ENCODE data around the gene BCORL1. TPM values are rescaled to one million over a fixed set of nuclear protein-coding genes. Genes with fewer than 3 reads are reported as not detected.
A peak's percentile ranks its signal among the peaks of the same experiment; 100 is the strongest.

The BCORL1 gene
- total RNA-seq, 1 donor from 2014 or later, result 40.9 TPM

- H3K9me3 Mint-ChIP-seq (ENCODE audit: low read depth), result peaks cover 10% of the 10 kb centered on the region
These were observed 25.0 kb upstream of the BCORL1 start for GRCh38 chrX:129957241-129958082.

GRCh38 chrX:129958083-129958465 is 24.4 kb upstream of the BCORL1 start:
- TF ChIP-seq CTCF (IDR thresholded peaks at IDR 0.05; ENCODE audit: unreplicated experiment), result no peak
- Mint-ChIP-seq H3K4me3 (ENCODE audit: low read depth) (peak overlapping the region; percentile 62), H3K36me3 (ENCODE audit: insufficient read depth) (no peaks in the 10 kb centered on the region), H3K4me1 (ENCODE audit: low read depth) (peaks cover 8% of the 10 kb centered on the region), H3K9me3 (ENCODE audit: low read depth) (peaks cover 10% of the 10 kb centered on the region), H3K27ac (no peak overlapping the region), H3K27me3 (peaks cover 34% of the 10 kb centered on the region)
- DNase-seq (ENCODE audit: low spot score, unreplicated experiment), result no peak

More at GRCh38 chrX:129957241-129958082, 25.0 kb upstream of the BCORL1 start:
- DNase-seq (ENCODE audit: low spot score, unreplicated experiment), result peak; percentile 25
- H3K36me3 Mint-ChIP-seq (ENCODE audit: insufficient read depth), result no peaks in the 10 kb centered on the region
- H3K4me3 Mint-ChIP-seq (ENCODE audit: low read depth), result peak overlapping the region; percentile 62
- H3K4me1 Mint-ChIP-seq (ENCODE audit: low read depth), result peaks cover 11% of the 10 kb centered on the region
- no peak overlapping the region for H3K27ac Mint-ChIP-seq
- no peak for TF ChIP-seq CTCF (IDR thresholded peaks at IDR 0.05; ENCODE audit: unreplicated experiment)
- peaks cover 37% of the 10 kb centered on the region for H3K27me3 Mint-ChIP-seq

GRCh38 chrX:129958814-129959492 is 23.5 kb upstream of the BCORL1 start:
- no peak for TF ChIP-seq CTCF (IDR thresholded peaks at IDR 0.05; ENCODE audit: unreplicated experiment)
- no peak overlapping the region for H3K4me3 Mint-ChIP-seq (ENCODE audit: low read depth)
- peaks cover 10% of the 10 kb centered on the region for H3K9me3 Mint-ChIP-seq (ENCODE audit: low read depth)
- H3K4me1 Mint-ChIP-seq (ENCODE audit: low read depth), result peaks cover 8% of the 10 kb centered on the region
- no peaks in the 10 kb centered on the region for H3K36me3 Mint-ChIP-seq (ENCODE audit: insufficient read depth)
- no peak overlapping the region for H3K27ac Mint-ChIP-seq
- H3K27me3 Mint-ChIP-seq, result peaks cover 32% of the 10 kb centered on the region
- no peak for DNase-seq (ENCODE audit: low spot score, unreplicated experiment)

GRCh38 chrX:129959493-129959832 is 23.0 kb upstream of the BCORL1 start:
- no peaks in the 10 kb centered on the region for H3K36me3 Mint-ChIP-seq (ENCODE audit: insufficient read depth)
- peaks cover 10% of the 10 kb centered on the region for H3K9me3 Mint-ChIP-seq (ENCODE audit: low read depth)
- no peak overlapping the region for H3K4me3 Mint-ChIP-seq (ENCODE audit: low read depth)
- peaks cover 32% of the 10 kb centered on the region for H3K27me3 Mint-ChIP-seq
- DNase-seq (ENCODE audit: low spot score, unreplicated experiment), result no peak
- H3K27ac Mint-ChIP-seq, result no peak overlapping the region
- peaks cover 8% of the 10 kb centered on the region for H3K4me1 Mint-ChIP-seq (ENCODE audit: low read depth)
- no peak for TF ChIP-seq CTCF (IDR thresholded peaks at IDR 0.05; ENCODE audit: unreplicated experiment)

GRCh38 chrX:129961180-129962083 is 21.0 kb upstream of the BCORL1 start:
- no peak for TF ChIP-seq CTCF (IDR thresholded peaks at IDR 0.05; ENCODE audit: unreplicated experiment)
- Mint-ChIP-seq H3K4me3 (ENCODE audit: low read depth) (peak overlapping the region; percentile 64), H3K27ac (no peak overlapping the region), H3K36me3 (ENCODE audit: insufficient read depth) (no peaks in the 10 kb centered on the region), H3K9me3 (ENCODE audit: low read depth) (peaks cover 7% of the 10 kb centered on the region), H3K4me1 (ENCODE audit: low read depth) (peaks cover 8% of the 10 kb centered on the region), H3K27me3 (peaks cover 25% of the 10 kb centered on the region)
- DNase-seq (ENCODE audit: low spot score, unreplicated experiment), result peak; percentile 27
